Kidney capillary endothelial cell (primary cell): ENCODE data around the gene PATJ.
"Not testable (repeated sequence)": the region's sequence is repeated elsewhere in the genome, so short reads cannot be mapped to it uniquely, and the experiment has no call there.

Experiments
- DNase-seq: peaks from one replicate; pipeline ENCODE4 v3.0.0-alpha.2; 2018; ENCODE audit warnings: low spot score

The PATJ gene

DNA sequence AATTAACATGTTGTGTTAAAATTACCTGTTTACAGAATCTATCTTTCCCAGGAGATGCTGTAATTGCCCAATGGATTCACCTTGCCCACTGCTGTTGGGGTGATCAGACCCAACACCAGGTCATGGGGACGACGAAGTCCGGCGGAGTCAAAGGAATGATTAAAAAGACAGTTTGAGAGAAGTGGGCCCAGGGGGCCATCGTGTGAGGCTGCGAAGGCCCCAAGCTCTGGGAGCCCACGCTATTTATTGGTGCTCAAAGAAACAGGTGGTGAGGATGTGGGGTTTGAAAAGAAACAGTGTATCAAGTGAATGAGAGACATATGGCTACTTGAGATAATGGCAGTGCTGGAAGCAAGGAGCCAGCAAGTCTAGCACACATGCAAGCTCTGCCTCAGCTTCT is 436.1 kb downstream of the PATJ start:
- DNase-seq: no peak

DNA sequence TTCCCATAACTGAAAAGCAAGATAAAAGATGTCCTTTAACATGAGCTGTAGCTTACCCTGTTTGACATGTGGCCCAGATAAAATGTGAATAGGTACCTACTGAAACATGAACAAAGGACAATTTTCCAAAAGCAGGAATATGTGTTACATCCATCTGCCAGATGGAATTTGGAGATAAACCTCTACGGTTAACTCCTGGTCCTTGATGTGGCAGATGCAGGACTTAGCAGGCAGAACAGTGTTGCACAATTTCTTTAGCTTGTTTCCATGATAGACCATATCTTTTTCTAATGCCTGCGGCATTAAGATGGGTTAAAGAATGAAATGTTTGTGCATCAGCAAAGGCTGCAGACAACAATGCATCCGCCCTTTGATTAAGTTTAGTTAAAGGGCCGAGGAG is 437.8 kb downstream of the PATJ start:
- not testable (repeated sequence) for DNase-seq

DNA sequence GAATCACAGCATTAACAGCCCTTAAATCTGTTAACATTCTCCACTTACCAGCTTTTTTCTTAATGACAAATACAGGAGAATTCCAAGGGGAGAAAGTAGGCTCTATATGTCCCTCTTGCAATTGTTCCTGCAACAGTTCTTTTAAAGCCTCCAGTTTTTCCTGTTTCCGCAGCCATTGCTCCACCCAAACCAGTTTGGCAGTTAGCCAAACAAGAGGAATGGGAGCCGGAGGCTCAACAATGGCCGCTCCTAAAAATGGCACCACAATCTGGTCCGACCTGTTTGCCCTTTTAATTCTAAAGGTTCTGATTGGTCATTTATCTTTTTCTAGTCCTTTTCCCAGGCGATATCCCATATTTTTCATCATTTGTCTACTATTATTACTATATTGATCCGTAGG is 438.4 kb downstream of the PATJ start:
- peak; percentile 10 for DNase-seq

DNA sequence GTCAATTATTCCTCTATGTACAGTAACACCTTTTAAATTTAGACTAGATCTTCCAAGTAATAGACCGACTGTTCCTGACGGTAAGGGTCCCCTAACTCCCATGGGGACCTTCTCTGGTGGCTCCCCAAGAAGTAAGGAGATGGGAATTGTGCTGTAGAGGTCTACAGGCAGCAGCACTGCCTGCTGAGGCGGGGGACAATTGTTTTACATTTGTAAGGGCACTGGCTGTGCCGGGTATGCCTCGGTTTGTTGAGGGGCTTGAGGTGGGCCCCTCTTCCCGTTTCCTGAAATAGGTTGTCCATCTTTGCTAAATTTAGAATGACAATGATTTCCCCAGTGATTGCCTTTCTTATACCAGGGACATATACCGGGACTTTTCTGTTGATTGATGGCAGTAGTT is 439.3 kb downstream of the PATJ start:
- DNase-seq: no peak

DNA sequence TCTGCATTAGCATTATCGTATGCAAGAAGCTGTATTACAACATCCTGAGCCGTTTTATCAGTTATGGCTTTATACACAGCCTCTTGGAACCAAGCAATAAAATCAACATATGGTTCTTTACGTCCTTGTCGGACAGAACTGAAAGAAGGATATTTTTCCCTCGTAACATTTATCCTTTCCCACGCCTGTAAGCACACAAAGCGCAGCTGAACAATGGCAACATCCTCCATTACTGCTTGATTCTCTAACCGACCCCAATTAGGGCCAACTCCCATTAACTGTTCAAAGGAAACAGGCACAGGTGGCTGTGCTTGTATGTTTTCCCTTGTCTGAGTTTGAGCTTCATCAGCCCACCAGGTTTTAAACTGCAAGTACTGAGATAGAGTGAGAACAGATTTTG is 439.9 kb downstream of the PATJ start:
- DNase-seq: not testable (repeated sequence)

DNA sequence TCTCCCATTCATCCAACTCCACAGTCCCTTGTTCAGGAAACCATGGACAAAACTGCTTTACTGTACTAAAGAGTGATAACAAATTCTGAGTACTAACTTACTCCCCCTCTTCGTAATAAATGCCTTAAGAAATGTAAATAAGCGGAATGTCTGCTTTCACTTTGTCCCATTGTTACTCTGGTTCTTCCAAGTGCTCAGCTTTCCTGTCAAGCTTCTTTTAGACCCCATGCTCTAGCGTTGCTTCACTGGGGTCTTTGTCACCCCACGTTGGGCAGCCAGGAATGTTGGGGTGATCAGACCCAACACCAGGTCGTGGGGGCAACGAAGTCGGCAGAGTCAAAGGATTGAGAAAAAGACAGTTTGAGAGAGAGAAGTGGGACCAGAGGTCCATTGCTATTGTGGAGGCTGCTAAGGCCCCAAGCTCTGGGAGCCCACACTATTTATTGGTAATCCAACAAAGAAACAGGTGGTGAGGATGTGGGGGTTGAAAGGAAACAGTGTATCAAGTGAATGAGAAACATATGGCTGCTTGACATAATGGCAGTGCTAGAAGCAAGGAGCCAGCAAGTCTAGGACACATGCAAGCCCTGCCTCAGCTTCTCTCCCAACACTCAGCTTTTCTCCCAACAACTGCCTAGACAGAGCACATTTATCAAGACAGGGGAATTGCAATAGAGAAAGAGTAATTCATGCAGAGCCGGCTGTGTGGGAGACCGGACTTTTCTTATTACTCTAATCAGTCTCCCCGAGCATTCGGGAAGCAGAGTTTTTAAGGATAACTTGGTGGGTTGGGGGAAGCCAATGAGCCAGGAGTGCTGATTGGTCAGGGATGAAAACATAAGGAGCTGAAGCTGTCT is 441.1 kb downstream of the PATJ start:
- DNase-seq: not testable (repeated sequence)

DNA sequence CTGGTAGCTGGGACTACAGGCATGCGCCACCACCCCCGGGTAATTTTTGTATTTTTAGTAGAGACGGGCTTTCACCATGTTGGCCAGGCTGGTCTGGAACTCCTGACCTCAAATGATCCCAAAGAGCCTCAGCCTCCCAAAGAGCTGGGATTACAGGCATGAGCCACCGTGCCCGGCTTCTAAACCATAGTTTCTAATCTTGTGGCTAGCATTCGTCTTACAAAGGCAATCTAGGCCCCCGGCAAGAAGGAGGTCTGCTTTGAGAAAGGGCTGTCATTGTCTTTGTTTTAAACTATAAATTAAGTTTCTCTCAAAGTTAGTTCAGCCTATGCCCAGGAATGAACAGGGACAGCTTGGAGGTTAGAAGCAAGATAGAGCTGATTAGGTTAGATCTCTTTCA is 442.1 kb downstream of the PATJ start:
- no peak for DNase-seq

- not testable (repeated sequence) for DNase-seq
Observed at GRCh38 chr1:62185233-62185632, 443.0 kb downstream of the PATJ start.

- no peak for DNase-seq
Observed at GRCh38 chr1:62185677-62186076, 443.4 kb downstream of the PATJ start.

DNA sequence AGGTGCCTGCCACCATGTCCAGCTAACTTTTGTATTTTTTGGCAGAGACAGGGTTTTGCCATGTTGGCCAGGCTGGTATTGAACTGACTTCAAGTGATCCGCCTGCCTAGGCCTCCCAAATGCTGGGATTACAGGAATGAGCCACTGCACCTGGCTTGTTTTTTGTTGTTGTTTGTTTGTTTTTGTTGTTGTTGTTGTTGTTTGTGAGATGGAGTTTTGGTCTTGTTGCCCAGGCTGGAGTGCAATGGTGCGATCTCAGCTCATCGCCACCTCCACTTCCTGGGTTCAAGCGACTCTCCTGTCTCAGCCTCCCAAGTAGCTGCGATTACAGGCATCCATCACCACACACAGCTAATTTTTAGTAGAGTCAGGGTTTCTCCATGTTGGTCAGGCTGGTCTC is 445.3 kb downstream of the PATJ start:
- no peak for DNase-seq

DNA sequence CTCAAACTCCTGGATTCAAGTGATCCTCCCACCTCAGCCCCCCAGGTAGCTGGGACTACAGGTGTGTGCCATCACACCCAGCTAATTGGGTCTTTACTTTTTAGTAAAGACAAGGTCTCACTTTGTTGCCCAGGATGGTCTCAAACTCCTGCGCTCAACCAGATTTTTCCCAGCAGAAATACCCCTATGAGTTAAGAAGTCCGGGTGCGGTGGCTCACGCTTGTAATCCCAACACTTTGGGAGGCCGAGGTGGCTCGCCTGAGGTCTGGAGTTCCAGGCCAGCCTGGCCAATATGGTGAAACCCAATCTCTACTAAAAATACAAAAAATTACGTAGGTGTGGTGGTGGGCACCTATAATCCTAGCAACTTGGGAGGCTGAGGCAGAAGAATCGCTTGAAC is 445.8 kb downstream of the PATJ start:
- no peak for DNase-seq

DNA sequence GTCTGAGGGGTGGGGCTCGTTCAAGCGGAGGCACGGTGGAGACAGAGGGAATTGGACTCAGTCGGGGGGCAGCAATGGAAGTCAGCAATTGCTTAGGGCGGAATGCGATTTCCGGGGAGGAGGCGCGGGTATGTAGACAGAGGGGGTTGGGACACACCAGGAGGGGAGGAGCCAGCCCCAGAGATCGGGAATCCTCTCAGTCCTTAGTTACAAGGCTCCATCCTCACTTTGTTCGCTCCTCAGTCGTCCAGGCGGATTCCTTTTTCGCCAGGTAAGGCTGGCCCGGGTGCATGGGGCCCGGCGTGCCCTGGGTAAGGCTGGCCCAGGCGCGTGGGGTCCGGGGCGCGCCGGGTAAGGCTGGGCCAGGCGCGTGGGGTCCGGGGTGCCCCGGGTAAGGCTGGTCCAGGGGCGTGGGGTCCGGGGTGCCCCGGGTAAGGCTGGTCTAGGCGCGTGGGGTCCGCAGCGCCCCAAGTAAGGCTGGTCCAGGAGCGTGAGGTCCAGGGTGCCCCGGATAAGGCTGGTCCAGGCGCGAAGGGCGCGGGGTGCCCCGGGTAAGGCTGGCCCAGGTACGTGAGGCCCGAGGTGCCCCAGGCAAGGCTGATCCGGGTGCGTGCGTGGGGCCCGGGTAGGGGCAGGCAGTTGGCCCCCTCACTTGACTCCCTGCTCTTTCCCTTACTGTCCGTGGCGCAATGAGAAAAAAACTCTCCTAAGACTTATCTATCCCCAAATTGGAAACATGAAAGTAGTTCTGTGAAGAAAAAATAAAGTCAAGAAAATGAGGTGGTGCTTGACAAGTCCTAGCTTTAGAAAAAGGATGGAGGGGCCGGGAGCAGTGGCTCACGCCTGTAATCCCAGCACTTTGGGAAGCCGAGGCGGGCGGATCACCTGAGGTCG is 452.6 kb downstream of the PATJ start, which contains the start of gene L1TD1:
L1TD1 (plus strand) TSS at position 199 of the 894 bp plus-strand sequence. CDS start 11,780 bp downstream, outside the sequence.
- no peak for DNase-seq

DNA sequence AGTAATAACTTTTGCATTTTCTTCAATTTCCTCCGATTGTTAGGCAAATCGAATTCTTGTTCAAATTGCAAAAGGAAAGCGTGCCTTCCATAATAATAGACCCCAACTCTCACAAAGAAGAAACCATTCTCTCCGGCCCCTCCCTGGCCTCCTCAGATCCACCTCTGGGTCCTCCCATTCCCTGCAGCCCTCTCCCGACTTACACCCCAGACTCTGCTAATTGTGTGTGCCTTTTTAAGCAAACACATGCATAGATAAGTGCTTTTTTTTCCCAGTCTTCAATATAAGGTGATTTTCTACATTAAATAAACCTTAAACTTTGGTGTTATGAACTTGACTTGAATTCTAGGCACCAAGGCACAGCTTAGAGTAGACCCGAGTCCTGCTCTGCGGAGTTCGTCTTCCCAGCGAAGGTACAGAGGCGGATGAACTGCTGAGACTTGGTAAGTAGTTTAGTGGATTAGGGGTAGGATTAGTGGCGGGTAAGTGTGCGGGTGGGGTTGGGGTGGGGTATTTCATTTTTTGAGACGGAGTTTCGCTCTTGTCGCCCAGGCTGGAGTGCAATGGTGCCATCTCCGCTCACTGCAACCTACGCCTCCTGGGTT is 453.9 kb downstream of the PATJ start:
- no peak for DNase-seq

DNA sequence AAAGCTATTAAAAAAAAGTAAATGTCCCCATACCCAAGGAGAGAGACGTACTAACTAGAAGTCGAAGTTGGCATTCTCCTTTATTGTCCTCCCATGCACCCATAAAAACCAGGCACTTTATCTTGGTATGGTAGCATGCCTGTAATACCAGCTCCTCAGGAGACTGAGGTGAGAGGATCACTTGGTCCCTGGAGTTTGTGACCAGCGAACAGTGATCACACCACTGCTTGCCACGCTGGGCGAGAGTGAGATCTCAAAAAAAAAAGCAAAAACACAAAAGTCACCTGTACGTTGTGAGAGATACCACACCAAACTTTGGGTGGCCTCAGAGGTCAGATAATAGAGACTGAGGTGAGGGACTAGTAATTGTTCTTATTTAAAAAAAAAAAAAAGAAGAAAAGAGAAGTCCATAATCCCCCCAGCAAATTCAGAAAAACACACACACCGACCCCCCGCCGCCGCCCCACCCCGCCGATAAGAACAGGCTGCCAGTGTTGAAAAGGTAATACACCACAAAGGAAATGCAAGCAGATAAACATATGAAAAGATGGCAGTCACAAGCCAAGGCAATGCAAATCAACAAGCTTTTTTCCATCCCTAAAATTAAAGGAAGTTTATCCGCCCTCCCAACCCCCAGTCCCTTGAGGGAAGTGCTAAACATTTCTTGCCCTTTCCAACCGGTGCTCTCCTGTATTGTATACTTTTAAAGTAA is 455.9 kb downstream of the PATJ start:
- DNase-seq: no peak

DNA sequence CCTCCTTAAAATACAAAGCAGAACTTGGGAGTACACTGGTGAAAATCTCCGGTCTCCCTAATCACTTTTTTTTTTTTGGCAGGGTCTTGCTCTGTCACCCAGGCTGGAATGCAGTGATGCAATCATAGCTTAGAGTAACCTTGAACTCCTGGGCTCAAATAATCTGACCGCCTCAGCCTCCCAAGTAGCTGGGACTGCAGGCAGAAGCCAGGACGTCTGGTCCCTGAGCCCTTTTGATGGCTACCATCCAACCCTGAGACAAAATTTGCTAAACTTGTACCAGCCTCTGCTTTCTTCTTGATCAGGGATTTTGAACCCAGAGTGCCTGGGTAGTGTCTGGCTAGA is 456.5 kb downstream of the PATJ start:
- DNase-seq: no peak

GRCh38 chr1:62207187-62207586 is 464.9 kb downstream of the PATJ start:
- no peak for DNase-seq

DNA sequence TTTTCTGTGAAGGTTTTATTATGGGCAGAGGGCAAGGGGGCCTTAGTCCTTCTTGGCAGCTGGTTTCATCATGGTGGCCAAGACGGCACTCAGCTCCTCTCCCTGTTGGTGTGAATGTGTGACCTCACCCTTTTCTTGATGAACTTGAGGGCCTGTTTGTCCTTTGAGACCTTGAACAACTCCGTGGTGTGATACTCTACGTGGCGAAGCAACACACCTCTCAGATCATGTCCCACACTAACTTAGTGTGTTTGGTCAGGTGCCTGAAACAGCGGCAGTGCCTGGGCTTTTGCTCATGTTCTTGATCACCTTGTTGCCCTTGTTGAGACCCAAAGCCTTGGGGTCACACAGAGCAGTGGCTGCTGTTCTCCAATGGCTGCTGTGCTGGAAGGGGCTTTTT is 465.8 kb downstream of the PATJ start:
- DNase-seq: no peak

DNA sequence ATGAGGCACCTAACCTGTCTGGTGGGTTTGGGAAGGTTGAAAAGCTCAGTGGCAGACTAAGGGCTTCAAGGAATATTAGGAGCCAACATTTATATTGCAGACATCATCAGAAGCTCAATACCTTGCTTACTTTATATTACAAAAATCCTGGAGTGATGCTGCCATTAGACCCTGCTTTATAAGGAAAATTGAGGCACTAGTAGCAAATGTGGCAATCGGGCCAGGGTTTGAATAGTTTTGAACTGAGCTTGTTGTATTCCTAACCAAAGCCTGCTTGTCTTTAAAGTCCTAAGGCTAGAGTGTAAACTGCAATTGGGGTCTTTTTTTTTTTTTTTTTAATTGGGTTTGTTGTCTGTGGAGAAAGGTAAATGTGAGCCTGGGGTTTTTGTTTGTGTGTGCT is 466.7 kb downstream of the PATJ start:
- no peak for DNase-seq

- DNase-seq: peak; percentile 77
Observed at GRCh38 chr1:62209931-62210595, 467.8 kb downstream of the PATJ start.

DNA sequence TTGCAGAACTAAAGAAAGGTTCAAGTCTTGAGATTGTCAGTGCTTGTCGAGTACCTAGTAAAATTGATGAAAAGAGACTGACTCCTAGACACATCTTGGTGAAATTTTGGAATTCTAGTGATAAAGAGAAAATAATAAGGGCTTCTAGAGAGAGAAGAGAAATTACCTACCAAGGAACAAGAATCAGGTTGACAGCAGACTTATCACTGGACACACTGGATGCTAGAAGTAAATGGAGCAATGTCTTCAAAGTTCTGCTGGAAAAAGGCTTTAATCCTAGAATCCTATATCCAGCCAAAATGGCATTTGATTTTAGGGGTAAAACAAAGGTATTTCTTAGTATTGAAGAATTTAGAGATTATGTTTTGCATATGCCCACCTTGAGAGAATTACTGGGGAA is 468.7 kb downstream of the PATJ start:
- no peak for DNase-seq

GRCh38 chr1:62212411-62212810 is 470.1 kb downstream of the PATJ start:
- DNase-seq: no peak
